GM12864 (cell line): Measurements from ENCODE around the gene HS2ST1.

ENCODE experiments used
- DNase-seq: peaks from one replicate; pipeline ENCODE4 v3.0.0-alpha.2; 2011; ENCODE audit warnings: low read depth
- H3K4me3 ChIP-seq: 2 replicates; pipeline ENCODE4 v1.5.1; 2011; ENCODE audit warnings: mild to moderate bottlenecking, low read depth, low read length, control low read depth
- TF ChIP-seq, protein P1 (sequence below): IDR thresholded peaks from 2 replicates; pipeline ENCODE4 v1.5.1; 2011; ENCODE audit warnings: low read depth, mild to moderate bottlenecking, moderate library complexity, low read length, control low read depth, inconsistent platforms; ENCODE audit errors: missing control alignments

HS2ST1 gene

DNA sequence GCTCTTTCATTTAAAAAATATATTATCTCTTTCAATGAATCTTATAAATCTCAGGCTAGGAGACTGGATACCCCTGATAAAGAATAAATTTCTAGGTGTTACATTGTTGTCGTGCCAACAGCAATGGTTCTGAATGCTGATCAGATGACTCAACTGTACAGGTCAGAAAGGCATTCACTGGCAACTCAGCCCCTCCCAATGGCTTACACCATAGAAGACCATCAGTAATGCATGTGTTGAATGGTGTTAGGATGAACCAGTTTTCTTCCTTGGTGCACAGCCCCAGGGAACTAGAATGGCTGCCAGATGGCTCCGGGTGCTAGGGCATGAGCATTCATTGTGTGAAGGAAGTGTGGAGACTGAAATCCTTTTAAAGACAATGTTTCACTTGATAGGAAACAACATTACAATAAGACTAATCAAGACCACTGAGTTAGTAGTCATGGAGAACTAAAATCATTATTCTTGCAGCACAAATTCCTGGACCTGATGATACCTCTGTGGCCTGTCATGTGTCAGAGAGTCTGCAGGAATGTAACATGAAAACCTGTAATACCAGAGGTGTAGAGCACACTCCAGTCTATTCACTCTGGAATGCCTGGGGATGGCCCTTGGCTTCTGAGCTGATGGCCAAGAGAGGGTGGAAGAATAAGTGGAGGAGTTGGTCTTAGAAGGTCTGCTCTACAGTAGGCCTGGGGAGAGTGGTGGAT lies 226.6 kb downstream of the HS2ST1 start:
- DNase-seq: no peak
- no peak overlapping the region for H3K4me3 ChIP-seq
- TF ChIP-seq, protein P1, sequence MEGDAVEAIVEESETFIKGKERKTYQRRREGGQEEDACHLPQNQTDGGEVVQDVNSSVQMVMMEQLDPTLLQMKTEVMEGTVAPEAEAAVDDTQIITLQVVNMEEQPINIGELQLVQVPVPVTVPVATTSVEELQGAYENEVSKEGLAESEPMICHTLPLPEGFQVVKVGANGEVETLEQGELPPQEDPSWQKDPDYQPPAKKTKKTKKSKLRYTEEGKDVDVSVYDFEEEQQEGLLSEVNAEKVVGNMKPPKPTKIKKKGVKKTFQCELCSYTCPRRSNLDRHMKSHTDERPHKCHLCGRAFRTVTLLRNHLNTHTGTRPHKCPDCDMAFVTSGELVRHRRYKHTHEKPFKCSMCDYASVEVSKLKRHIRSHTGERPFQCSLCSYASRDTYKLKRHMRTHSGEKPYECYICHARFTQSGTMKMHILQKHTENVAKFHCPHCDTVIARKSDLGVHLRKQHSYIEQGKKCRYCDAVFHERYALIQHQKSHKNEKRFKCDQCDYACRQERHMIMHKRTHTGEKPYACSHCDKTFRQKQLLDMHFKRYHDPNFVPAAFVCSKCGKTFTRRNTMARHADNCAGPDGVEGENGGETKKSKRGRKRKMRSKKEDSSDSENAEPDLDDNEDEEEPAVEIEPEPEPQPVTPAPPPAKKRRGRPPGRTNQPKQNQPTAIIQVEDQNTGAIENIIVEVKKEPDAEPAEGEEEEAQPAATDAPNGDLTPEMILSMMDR: no peak

DNA sequence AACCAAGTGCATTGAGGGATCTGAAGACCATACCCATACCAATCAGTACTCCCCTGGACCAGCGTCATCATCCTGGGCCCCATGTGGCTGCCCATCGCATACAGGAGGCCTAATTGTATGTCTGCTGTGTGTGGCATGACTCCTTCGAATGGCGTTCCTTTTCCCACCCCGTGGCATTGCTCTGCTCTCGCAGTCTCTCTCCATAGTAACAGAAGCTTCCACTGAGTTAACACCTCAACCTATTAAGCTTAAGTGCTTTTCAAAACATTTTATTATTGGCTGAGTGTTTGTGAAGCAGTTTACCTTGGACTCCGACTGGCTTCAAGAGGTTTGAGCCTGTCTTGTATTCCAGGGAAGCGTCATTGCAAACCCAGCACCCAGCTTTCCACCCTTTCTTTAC lies 227.1 kb downstream of the HS2ST1 start:
- DNase-seq: no peak
- TF ChIP-seq, protein P1: no peak
- H3K4me3 ChIP-seq: no peak overlapping the region

- no peak for DNase-seq
- no peak overlapping the region for H3K4me3 ChIP-seq
- TF ChIP-seq, protein P1: no peak
These were observed 229.1 kb downstream of the HS2ST1 start for GRCh38 chr1:87143413-87144135.

DNA sequence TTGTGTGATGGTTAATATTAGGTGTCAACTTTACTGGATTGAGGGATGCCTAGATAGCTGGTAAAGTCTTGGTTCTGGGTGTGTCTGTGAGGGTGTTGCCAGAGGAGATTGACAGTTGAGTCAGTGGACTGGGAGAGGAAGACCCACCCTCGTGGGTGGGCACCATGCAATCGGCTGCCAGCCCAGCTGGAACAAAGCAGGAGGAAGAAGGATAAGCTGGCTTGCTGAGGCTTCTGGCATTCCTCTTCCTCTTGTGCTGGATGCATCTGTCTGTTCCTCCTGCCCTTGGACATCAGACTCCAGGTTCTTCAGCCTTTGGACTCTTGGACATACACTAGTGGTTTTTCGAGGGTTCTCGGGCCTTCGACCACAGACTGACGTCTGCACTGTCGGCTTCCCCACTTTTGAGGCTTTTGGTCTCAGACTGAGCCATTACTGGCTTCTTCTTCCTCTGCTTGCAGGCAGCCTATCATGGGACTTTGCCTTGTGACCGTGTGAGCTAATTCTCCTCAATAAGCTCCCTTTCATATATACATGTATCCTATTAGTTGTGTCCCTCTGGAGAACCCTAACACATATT lies 230.0 kb downstream of the HS2ST1 start:
- no peak overlapping the region for H3K4me3 ChIP-seq

GRCh38 chr1:87144981-87145380 lies 230.5 kb downstream of the HS2ST1 start:
- H3K4me3 ChIP-seq: no peak overlapping the region
- DNase-seq: no peak
- TF ChIP-seq, protein P1: no peak

More for the DNA sequence above, 230.0 kb downstream of the HS2ST1 start:
- no peak for DNase-seq
- TF ChIP-seq, protein P1: no peak

- TF ChIP-seq, protein P1: no peak
- DNase-seq: no peak
- no peak overlapping the region for H3K4me3 ChIP-seq
These were observed 232.1 kb downstream of the HS2ST1 start for GRCh38 chr1:87146538-87146937.
